ENCODE data around the gene TEX48. TPM values are rescaled to one million over a fixed set of nuclear protein-coding genes. Genes with fewer than 3 reads are reported as not detected.

TEX48 gene
- total and polyA plus RNA-seq, 5 donors from 2014 or later = not detected

DNA sequence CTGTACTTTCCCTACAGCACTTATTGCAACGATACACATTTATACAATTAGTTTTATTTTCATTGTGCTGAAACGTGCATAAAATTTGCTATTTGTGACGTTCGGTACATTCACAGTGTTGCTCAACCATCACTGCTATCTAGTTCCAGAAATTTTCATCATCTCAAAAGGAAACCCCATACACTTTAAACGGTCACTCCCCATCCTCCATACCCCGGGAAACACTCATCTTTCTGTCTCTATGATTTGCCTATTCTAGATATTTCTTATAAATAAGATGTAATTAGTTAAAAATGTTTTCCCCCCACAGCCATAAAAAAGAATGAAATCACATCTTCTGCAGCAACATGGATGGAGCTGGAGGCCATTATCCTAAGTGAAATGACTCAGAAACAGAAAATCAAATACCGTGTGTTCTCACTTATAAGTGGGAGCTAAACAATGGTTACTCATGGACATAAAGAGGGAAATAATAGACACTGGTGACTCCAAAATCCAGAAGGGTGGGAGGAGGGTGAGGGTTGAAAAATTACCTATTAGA, 40.2 kb upstream of the TEX48 start:
- no peaks in the 10 kb centered on the region for H3K9me3 ChIP-seq (ENCODE audit: control insufficient read depth in 2 of 2, low read length in 2 of 2)
- H3K36me3 Mint-ChIP-seq = peaks cover 5% of the 10 kb centered on the region
- ATAC-seq (ENCODE audit: low read depth in 2 of 2) (no peak), DNase-seq (no peak)
- peaks cover 23% of the 10 kb centered on the region for H3K4me1 ChIP-seq (ENCODE audit: control insufficient read depth, insufficient read depth, low read length, poor library complexity, severe bottlenecking)
- no peaks in the 10 kb centered on the region for H3K36me3 ChIP-seq (ENCODE audit: control insufficient read depth, insufficient read depth, low read length)
- H3K27ac ChIP-seq (ENCODE audit: insufficient read depth, low read length, poor library complexity, severe bottlenecking) = no peak overlapping the region
- peaks cover 0 to 4% (median 0%) of the 10 kb centered on the region in 7 donors for H3K9me3 Mint-ChIP-seq
- H3K27me3 Mint-ChIP-seq = peaks cover 47% of the 10 kb centered on the region
- no peak overlapping the region for H3K4me3 Mint-ChIP-seq
- H3K27me3 ChIP-seq (ENCODE audit: control insufficient read depth, insufficient read depth, low read length) = no peaks in the 10 kb centered on the region
- no peak overlapping the region for H3K27ac Mint-ChIP-seq
- H3K4me1 Mint-ChIP-seq = peaks cover 5 to 34% (median 25%) of the 10 kb centered on the region in 4 donors
- H3K4me3 ChIP-seq (ENCODE audit: low read depth, low read length) = no peak overlapping the region

DNA sequence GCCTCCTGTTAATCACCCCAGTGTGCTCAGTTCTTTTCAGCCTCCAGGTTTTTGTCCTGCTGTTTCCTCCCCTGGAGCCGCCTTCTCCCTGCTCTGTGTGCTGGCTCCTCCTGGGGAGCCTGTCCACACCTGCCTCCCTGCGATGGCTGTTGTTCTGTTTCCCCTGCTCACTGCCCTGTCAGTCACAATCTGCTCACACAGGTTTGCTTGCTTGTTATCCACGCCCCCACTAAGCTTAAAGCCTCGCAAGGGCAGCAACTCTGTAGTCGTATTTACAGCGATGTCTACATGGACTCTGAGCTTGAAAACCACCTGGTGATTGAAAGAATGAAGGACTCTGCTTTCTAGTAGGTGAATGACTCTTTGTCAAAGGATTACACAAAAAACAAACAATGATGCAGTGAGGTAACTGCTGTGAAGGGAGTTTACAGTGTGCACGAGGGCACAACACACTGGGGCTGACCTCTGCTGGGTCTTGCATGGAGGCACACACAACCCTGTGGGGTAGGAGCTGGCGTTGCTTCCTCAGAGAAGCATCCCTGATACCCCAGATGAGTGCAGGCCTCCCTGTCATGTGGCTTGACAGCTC, 39.6 kb upstream of the TEX48 start:
- Mint-ChIP-seq H3K4me1 (peaks cover 5 to 39% (median 26%) of the 10 kb centered on the region in 4 donors), H3K27me3 (peaks cover 49% of the 10 kb centered on the region), H3K27ac (peak overlapping the region in 1 of 3 donors; percentile 84), H3K36me3 (peaks cover 5% of the 10 kb centered on the region), H3K4me3 (no peak overlapping the region), H3K9me3 (peaks cover 0 to 4% (median 0%) of the 10 kb centered on the region in 7 donors)
- no peak overlapping the region for H3K27ac ChIP-seq (ENCODE audit: insufficient read depth, low read length, poor library complexity, severe bottlenecking)
- H3K36me3 ChIP-seq (ENCODE audit: control insufficient read depth, insufficient read depth, low read length) = no peaks in the 10 kb centered on the region
- DNase-seq (no peak), ATAC-seq (ENCODE audit: low read depth in 2 of 2) (no peak)
- no peak overlapping the region for H3K4me3 ChIP-seq (ENCODE audit: low read depth, low read length)
- no peaks in the 10 kb centered on the region for H3K27me3 ChIP-seq (ENCODE audit: control insufficient read depth, insufficient read depth, low read length)
- H3K9me3 ChIP-seq (ENCODE audit: control insufficient read depth in 2 of 2, low read length in 2 of 2) = no peaks in the 10 kb centered on the region
- peaks cover 23% of the 10 kb centered on the region for H3K4me1 ChIP-seq (ENCODE audit: control insufficient read depth, insufficient read depth, low read length, poor library complexity, severe bottlenecking)

DNA sequence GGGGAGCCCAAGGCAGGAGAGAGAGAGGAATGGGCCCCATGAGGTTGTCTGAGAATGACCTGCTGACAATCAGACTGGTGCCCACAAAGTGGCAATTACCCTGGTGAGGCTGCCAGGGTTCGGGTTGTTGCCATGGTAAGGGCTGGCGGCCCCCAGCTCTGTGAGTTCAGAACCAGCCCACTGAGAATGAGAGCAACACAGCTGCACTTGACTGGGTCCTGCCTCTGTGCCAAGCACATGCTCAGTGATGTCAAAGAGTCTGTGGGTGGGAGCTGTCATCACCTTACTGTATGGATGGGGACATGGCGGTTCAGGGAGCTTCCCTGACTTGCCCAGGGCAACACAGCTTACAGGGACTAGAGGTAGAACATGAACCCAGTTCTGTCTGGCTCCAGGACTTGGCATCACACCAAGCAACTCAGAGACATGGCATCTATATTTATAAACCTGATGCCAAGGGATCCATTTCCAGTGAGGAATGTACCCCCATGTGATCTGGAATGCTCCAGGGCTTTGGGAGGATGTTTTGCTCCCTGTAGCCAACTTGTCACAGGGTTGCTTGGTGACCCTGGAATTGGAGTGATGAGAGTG, 38.2 kb upstream of the TEX48 start:
- Histone ChIP-seq H3K9me3 (ENCODE audit: control insufficient read depth in 2 of 2, low read length in 2 of 2) (no peaks in the 10 kb centered on the region), H3K4me3 (ENCODE audit: low read depth, low read length) (no peak overlapping the region), H3K36me3 (ENCODE audit: control insufficient read depth, insufficient read depth, low read length) (no peaks in the 10 kb centered on the region), H3K27ac (ENCODE audit: insufficient read depth, low read length, poor library complexity, severe bottlenecking) (no peak overlapping the region), H3K27me3 (ENCODE audit: control insufficient read depth, insufficient read depth, low read length) (no peaks in the 10 kb centered on the region), H3K4me1 (ENCODE audit: control insufficient read depth, insufficient read depth, low read length, poor library complexity, severe bottlenecking) (peaks cover 23% of the 10 kb centered on the region)
- Mint-ChIP-seq H3K27ac (no peak overlapping the region), H3K9me3 (peaks cover 0 to 4% (median 0%) of the 10 kb centered on the region in 7 donors), H3K36me3 (peaks cover 5% of the 10 kb centered on the region), H3K4me3 (no peak overlapping the region), H3K4me1 (peaks cover 12 to 40% (median 27%) of the 10 kb centered on the region in 4 donors), H3K27me3 (peaks cover 57% of the 10 kb centered on the region)
- no peak for ATAC-seq (ENCODE audit: low read depth in 2 of 2)
- no peak for DNase-seq

DNA sequence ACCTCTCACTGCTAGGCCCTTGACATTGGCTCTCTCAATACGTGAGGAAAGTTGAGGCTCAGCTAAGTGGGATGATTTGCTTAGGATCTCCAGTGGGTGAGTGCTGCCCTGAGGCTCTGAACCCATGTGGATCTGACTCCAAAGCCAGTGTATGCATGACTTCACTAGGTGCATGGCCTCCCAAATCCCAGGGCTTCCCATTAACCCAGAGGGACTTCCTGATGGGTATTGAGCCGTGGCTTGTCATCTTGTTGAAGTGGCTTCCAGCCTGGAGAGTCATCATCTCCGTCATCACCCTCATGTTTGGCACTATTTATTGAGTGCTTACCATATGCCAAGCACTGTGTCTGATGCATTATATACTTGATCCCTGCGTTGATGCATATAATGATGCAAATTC, 37.3 kb upstream of the TEX48 start:
- H3K4me1 Mint-ChIP-seq = peaks cover 12 to 40% (median 27%) of the 10 kb centered on the region in 4 donors
- H3K4me3 Mint-ChIP-seq = peak overlapping the region in 1 of 4 donors; percentile 6
- H3K4me3 ChIP-seq (ENCODE audit: low read depth, low read length) = peak overlapping the region; percentile 7
- H3K27ac Mint-ChIP-seq = peak overlapping the region; percentile 77 to 92 (median 91)
- H3K27me3 ChIP-seq (ENCODE audit: control insufficient read depth, insufficient read depth, low read length) = no peaks in the 10 kb centered on the region
- H3K36me3 Mint-ChIP-seq = peaks cover 5% of the 10 kb centered on the region
- no peaks in the 10 kb centered on the region for H3K36me3 ChIP-seq (ENCODE audit: control insufficient read depth, insufficient read depth, low read length)
- peaks cover 23% of the 10 kb centered on the region for H3K4me1 ChIP-seq (ENCODE audit: control insufficient read depth, insufficient read depth, low read length, poor library complexity, severe bottlenecking)
- peaks cover 0 to 4% (median 0%) of the 10 kb centered on the region in 7 donors for H3K9me3 Mint-ChIP-seq
- no peak overlapping the region for H3K27ac ChIP-seq (ENCODE audit: insufficient read depth, low read length, poor library complexity, severe bottlenecking)
- peaks cover 60% of the 10 kb centered on the region for H3K27me3 Mint-ChIP-seq
- ATAC-seq (ENCODE audit: low read depth in 2 of 2) (peak in 1 of 2 donors; percentile 1), DNase-seq (no peak)
- no peaks in the 10 kb centered on the region for H3K9me3 ChIP-seq (ENCODE audit: control insufficient read depth in 2 of 2, low read length in 2 of 2)

DNA sequence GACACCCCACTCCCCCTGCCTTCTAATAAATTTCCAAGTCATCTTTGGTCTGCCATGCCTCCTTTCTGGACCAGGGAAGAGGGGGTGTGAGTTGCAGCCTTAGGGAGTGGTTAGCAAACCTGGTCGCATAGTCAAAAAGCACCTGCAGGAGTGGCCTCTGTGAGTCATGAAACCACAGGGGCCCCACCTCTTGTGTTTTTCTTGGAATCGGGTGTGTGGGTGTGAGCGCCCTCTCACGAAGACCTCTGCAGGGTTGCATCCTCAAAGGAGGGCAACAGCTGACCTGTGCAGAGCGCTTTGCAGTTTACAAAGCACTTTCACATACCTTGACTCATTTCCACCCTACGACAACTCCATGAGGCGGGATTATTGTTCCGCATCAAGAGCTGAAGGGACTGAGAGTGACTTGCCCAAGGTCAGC, 36.8 kb upstream of the TEX48 start:
- H3K27ac ChIP-seq (ENCODE audit: insufficient read depth, low read length, poor library complexity, severe bottlenecking) = no peak overlapping the region
- H3K27me3 ChIP-seq (ENCODE audit: control insufficient read depth, insufficient read depth, low read length) = no peaks in the 10 kb centered on the region
- H3K4me3 ChIP-seq (ENCODE audit: low read depth, low read length) = peak overlapping the region; percentile 21
- H3K4me1 ChIP-seq (ENCODE audit: control insufficient read depth, insufficient read depth, low read length, poor library complexity, severe bottlenecking) = peaks cover 23% of the 10 kb centered on the region
- H3K9me3 ChIP-seq (ENCODE audit: control insufficient read depth in 2 of 2, low read length in 2 of 2) = no peaks in the 10 kb centered on the region
- Mint-ChIP-seq H3K27me3 (peaks cover 60% of the 10 kb centered on the region), H3K4me1 (peaks cover 12 to 40% (median 28%) of the 10 kb centered on the region in 4 donors), H3K36me3 (peaks cover 5% of the 10 kb centered on the region), H3K4me3 (peak overlapping the region; percentile 39 to 64 (median 49)), H3K27ac (peak overlapping the region; percentile 77 to 92 (median 91)), H3K9me3 (peaks cover 0 to 4% (median 0%) of the 10 kb centered on the region in 7 donors)
- DNase-seq (peak; percentile 15 to 99 (median 38)), ATAC-seq (ENCODE audit: low read depth in 2 of 2) (peak; percentile 96)
- no peaks in the 10 kb centered on the region for H3K36me3 ChIP-seq (ENCODE audit: control insufficient read depth, insufficient read depth, low read length)

DNA sequence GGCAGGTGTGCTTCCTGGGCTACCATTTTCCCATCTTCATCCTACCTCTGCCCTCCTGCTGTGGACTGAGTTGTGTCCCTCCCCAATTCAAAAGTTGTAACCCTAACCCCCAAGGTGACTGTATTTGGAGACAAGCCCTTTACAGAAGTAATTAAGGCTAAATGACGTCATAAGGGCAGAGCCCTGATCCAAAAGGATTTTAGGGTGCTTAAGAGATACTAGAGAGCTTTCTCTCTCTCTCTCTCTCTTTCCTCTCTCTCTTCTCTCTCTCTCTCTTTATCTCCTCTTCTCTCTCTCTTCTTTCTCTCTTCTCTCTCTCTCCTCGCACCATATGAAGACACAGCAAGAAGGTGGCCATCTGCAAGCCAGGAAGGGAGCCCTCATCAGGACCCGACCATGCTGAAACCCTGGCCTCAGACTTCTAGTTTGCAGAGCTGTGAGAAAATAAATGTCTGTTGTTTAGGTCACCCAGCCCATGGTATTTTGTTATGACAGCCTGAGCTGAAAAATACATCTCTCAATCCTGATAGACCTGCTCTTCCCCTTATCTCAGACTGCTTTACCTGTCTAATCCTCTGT, 36.0 kb upstream of the TEX48 start:
- Histone ChIP-seq H3K27ac (ENCODE audit: insufficient read depth, low read length, poor library complexity, severe bottlenecking) (no peak overlapping the region), H3K27me3 (ENCODE audit: control insufficient read depth, insufficient read depth, low read length) (no peaks in the 10 kb centered on the region), H3K36me3 (ENCODE audit: control insufficient read depth, insufficient read depth, low read length) (no peaks in the 10 kb centered on the region), H3K9me3 (ENCODE audit: control insufficient read depth in 2 of 2, low read length in 2 of 2) (no peaks in the 10 kb centered on the region), H3K4me1 (ENCODE audit: control insufficient read depth, insufficient read depth, low read length, poor library complexity, severe bottlenecking) (peaks cover 23% of the 10 kb centered on the region), H3K4me3 (ENCODE audit: low read depth, low read length) (peak overlapping the region; percentile 21)
- peaks cover 12 to 40% (median 28%) of the 10 kb centered on the region in 4 donors for H3K4me1 Mint-ChIP-seq
- peaks cover 0 to 4% (median 0%) of the 10 kb centered on the region in 7 donors for H3K9me3 Mint-ChIP-seq
- peak overlapping the region in 2 of 4 donors; percentile 39 to 51 for H3K4me3 Mint-ChIP-seq
- DNase-seq (peak in 1 of 3 donors; percentile 58), ATAC-seq (ENCODE audit: low read depth in 2 of 2) (no peak)
- peak overlapping the region; percentile 77 to 92 (median 91) for H3K27ac Mint-ChIP-seq
- peaks cover 60% of the 10 kb centered on the region for H3K27me3 Mint-ChIP-seq
- H3K36me3 Mint-ChIP-seq = peaks cover 5% of the 10 kb centered on the region

DNA sequence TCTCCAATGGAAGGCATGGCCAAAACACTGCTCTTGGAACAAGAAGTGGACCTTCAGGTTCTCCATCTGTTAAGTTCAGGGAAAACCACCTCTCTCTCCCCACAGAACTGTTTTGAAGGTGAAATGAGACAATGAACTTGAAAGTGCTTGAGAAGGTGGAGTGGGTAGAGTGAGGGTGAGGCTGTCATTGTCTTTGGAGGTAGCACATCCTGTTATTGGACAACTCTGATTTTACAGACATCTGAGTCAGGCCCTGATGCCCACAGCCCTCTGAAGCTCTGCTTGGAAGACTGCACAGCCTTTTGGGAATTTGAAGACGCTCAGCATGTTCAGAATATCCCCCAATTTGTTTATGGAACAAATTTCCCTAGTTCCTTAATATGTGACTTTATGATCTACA, 27.6 kb upstream of the TEX48 start:
- peaks cover 0 to 2% (median 0%) of the 10 kb centered on the region in 7 donors for H3K9me3 Mint-ChIP-seq
- Histone ChIP-seq H3K9me3 (ENCODE audit: control insufficient read depth in 2 of 2, low read length in 2 of 2) (no peaks in the 10 kb centered on the region), H3K27me3 (ENCODE audit: control insufficient read depth, insufficient read depth, low read length) (peaks cover 4% of the 10 kb centered on the region), H3K36me3 (ENCODE audit: control insufficient read depth, insufficient read depth, low read length) (no peaks in the 10 kb centered on the region), H3K4me1 (ENCODE audit: control insufficient read depth, insufficient read depth, low read length, poor library complexity, severe bottlenecking) (peaks cover 6% of the 10 kb centered on the region), H3K4me3 (ENCODE audit: low read depth, low read length) (no peak overlapping the region), H3K27ac (ENCODE audit: insufficient read depth, low read length, poor library complexity, severe bottlenecking) (no peak overlapping the region)
- ATAC-seq (ENCODE audit: low read depth in 2 of 2) (peak; percentile 79 to 89), DNase-seq (peak in 1 of 3 donors; percentile 89)
- H3K27me3 Mint-ChIP-seq = peaks cover 25% of the 10 kb centered on the region
- peak overlapping the region in 1 of 3 donors; percentile 6 for H3K27ac Mint-ChIP-seq
- H3K36me3 Mint-ChIP-seq = no peaks in the 10 kb centered on the region
- H3K4me3 Mint-ChIP-seq = no peak overlapping the region
- peaks cover 4 to 15% (median 5%) of the 10 kb centered on the region in 4 donors for H3K4me1 Mint-ChIP-seq

Measured in CD4-positive, CD25-positive, alpha-beta regulatory T cell (primary cell).